NOMO-1 treated with DMSO at 0.1 percent for 48 hours (cell line): ENCODE measurements around the gene OSTN.

Experiments used
- DNase-seq: peaks from one replicate; lab custom pipeline; 2025; ENCODE audit not compliant: unreplicated experiment; lab: John Stamatoyannopoulos, UW

The OSTN gene

GRCh38 chr3:191234216-191234615, 35.2 kb downstream of the OSTN start:
- no peak for DNase-seq

DNA sequence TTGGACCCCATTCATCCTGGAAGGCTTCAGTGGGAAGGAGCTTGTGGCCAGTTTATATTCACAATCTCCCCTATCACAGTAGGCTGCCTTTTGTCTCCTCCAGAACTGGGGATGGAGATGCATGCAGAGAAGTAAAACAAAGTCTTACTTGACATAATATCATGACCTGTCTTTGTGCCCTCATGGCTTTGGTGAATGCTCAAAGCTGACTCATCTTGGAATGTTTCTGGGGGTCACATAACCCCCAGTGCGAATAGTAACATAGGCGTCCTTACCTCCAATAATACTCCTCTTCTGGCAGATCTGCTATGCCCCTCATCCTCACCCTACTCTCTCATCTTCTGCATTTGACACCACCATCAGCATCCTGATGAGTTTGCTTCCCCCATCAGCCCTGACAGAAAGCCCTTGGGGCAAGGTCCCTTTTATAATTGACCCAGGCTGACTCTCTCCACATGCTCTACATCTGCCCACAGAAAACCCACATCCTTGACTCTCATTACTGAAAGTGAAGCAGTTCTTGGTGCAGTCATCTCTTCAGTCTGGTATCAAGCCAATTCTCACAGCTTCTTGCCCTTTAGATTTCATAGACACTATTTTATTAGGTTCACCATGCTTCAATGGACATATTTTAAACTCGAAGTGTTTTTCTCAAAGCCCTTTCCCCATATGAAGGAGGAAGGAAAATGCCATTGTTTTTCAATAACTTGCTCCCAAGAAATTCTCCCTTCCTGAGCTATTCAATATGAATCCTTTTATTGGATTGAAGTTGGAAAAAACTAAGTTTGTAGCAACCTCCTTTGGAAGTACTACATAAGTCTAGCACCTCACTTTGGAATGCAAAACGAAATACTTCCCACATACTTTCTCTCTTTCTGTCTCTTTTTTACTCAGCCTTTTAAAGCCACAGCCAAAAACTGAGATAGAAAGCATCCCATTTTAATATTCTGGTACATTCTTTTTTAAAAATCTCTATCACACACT, 36.6 kb downstream of the OSTN start:
- DNase-seq = no peak

DNA sequence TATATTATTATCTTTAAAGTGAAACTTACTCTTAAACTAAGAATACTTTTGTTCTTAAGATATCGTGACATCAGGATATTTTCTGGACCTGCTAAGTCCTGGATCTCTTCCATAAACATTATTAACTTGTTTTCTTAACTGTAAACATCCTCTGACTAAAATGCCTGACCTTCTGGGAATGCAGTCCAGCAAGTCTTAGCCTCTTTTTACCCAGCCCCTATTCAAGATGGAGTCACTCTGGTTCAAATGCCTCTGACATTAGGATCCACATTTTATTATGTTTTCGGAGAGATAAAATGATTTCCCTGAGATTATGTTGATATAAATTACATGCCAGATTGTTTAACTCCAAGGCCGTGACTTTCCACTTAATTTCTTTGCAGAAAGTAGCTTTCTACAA, 37.6 kb downstream of the OSTN start:
- no peak for DNase-seq

DNA sequence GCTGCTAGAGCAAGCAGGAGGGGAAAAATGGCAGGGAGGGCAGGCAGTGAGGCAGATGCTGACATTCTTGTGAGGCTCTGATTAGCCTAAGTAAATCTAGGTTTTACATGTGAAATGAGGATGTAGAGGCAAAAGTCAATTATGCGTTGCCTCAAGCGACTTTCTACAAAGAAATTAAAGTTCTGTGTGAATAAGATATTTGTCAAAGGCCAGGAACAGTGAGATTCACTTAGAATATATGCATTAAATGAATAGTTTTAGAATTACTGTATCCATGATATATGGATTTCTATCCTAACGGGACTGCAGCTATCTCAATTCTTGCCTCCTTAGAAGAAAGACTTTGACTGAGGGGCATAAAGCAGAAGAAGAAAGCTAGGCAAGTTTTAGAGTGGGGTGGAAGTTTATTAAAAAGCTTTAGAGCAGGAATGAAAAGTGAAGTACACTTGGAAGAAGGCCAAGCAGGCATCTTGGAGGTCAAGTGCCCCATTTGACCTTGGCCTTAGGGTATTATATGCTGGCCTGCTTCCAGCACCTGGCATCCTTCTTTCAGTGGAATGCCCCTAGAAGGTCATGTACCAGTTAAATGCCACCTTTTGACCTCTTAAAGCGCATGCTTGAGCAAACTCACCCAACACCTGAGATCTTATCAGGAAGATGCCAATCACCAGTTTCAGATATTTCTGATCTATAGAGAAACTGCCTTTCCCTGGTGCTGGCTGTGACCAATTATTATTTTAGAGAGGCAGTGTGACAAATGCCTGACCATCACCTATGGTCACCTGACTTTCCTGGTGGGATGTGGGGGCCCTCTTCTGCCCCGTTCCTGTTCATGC, 38.2 kb downstream of the OSTN start:
- DNase-seq = no peak

DNA sequence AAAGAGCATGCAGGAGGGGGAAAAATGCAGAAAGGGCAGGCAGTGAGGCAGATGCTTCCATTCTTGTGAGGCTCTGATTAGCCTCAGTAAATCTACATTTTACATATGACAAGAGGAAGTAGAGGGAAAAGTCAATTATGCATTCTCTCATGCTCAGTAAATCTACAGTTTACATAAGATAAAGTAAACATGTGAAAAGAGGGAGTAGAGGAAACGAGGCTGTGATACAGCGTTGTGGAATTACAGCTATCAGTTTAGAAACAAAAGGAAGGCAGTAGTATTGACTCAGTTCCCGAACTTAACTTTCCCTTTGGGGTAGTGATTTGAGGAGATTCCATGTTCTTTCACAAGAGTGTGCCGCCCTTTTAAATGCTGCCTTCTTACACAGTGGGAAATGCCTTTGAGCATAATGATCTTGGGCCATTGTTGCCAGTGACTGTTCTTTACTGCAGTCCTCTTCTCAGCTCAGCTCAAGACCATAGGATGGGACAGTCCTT, 39.3 kb downstream of the OSTN start:
- DNase-seq = no peak

- DNase-seq = peak; percentile 19
Observed at GRCh38 chr3:191239407-191240031, 40.5 kb downstream of the OSTN start.

DNA sequence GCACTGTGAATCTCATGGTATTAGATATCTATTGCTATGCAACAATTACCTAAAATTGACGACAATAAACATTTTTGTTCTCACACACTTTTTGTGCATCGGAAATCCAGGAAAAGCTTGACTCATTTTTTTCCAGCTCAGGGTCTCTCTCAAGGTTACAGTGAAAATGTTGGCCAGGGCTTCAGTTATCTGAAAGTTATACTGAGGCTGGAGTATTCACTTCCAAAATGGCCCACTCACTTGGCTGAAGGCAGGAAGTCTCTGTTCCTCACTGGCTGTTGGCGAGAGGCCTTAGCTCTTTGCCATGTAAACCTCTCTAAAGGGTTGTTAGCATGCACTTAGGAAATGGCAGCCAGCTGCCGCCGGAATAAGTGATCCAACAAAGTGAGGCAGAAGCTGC, 41.4 kb downstream of the OSTN start:
- no peak for DNase-seq

DNA sequence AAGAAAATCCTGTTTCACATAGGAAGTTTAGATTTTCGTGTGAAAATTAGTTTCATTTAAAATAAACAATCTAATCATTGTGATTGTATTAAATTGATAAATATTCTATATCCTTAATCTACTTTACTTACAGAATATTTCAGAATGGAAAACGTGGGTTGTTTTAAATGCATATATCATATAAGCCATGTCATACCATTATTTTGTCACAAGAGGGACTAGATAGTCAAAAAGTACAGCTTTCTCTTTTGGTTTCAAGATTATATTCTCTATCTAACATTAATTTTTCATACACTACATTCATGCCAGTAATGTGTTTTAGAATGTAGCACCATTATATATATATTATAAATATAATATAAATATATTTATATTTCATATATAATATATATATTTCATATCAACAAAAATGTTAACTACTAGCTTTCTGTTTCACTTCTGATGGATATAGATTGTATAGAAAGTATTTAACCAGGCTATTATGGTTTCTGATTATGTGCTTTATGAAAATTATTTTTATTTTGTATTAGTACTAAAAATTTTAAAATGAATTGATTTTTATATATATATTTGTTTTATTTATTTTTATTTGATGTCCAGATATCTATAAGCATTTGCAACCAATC, 45.3 kb downstream of the OSTN start:
- DNase-seq = peak; percentile 55

DNA sequence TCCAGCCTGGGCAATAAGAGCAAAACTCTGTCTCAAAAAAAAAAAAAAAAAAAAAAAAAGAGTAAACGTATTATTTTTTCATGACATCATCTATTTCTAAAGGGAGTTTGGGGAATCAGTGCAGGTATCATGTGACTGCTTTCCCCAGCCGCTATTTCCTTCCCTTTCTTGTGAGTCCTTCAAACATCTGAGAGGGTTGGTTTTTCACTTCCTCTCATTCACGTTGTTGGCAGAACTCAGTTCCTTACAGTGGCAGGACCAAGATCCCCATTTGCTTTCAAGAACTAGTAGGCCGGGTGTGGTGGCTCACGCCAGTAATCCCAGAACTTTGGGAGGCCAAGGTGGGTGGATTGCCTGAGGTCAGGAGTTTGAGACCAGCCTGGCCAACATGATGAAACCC, 47.0 kb downstream of the OSTN start:
- DNase-seq = peak; percentile 100

DNA sequence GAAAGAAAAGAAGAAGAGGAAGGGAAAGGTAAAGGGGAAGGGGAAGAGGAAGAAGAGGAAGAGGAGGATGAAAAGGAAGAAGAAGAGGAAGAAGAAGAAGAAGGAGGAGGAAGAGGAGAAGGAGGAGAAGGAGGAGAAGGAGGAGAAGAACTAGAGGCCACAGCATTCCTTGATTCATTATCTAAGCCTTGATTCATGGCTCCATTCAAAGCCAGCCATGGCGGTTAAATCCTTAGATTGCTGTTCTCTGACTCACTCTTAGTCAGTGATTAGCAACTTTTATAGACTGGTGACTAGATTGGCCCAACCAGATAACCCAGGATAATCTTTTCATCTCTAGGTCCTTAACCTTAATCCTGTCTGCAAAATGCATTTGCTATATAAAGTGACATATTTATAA, 47.6 kb downstream of the OSTN start:
- no peak for DNase-seq

GRCh38 chr3:191253089-191253799, 54.2 kb downstream of the OSTN start:
- peak; percentile 31 for DNase-seq

DNA sequence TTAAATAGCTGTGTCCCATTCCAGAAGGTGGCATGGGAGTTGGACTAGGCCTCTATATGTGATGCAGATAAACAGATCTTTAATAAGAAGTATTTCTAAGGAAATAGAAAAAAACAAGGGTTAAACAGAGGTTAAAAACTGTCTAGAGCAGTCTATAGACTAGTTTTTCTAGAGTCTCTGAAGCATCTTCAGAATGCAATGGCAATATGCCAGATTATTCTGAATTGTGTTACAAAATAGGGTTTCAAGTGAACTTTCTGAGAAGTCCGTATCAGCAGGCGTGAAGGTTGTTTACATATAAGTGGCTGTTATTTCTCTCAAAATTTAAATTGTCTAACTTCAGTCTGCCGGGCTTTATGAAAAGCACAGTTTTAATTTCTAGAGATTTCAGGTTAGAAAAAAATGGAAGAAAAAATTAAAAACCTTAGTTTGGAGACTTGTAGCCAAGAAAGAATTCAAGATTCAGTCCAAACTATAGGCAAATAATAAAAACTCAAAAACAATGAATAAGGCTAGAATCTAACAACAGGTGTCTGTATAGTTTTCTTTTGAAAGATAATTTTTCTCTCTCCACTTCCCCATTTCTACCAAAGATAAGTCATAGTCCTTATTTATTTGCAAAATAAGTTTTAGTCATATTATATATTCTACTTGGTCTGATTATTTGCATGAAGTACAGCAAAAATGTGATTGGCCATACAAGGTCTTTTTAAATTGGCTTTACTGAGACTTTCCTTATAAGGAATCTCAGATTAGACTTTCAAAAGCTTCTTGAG, 55.2 kb downstream of the OSTN start:
- DNase-seq = no peak

DNA sequence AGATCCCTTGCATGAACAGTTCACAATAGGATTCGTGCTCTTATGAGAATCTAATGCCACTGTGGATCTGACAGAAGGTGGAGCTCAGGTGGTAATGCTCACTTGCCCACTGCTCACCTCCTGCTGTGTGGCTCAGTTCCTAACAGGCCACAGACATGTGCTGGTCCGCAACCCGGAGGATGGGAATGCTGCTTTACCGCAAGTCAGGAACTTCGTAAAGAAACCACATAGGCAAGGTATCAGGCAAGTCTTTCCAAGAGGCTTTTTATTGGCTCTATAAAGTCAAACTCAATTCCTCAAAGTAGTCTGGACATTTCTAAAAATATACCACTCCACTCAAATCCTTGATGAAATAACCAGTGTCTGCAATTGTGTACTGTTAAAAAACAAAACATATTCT, 56.1 kb downstream of the OSTN start:
- no peak for DNase-seq

- DNase-seq = no peak
Observed at GRCh38 chr3:191256405-191256804, 57.4 kb downstream of the OSTN start.

DNA sequence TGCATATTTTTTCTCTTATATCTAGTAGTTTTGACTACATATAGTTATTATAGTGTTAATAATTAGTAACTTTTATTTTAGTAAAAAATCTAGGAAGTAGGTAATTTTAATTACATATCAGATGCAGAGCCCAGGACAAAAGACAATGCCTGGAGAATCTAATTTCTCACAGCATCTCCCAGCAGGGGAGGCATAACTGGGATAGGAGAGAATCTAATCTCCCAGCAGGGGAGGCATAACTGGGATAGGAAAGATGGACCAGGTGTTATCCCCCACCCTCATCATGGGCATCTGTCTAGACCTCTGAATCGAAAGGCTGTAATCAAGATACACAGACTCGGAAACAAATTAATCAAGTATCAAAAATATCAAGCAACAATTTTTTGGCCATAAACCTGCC, 58.2 kb downstream of the OSTN start:
- no peak for DNase-seq

GRCh38 chr3:191259486-191259885, 60.4 kb downstream of the OSTN start:
- DNase-seq = no peak

DNA sequence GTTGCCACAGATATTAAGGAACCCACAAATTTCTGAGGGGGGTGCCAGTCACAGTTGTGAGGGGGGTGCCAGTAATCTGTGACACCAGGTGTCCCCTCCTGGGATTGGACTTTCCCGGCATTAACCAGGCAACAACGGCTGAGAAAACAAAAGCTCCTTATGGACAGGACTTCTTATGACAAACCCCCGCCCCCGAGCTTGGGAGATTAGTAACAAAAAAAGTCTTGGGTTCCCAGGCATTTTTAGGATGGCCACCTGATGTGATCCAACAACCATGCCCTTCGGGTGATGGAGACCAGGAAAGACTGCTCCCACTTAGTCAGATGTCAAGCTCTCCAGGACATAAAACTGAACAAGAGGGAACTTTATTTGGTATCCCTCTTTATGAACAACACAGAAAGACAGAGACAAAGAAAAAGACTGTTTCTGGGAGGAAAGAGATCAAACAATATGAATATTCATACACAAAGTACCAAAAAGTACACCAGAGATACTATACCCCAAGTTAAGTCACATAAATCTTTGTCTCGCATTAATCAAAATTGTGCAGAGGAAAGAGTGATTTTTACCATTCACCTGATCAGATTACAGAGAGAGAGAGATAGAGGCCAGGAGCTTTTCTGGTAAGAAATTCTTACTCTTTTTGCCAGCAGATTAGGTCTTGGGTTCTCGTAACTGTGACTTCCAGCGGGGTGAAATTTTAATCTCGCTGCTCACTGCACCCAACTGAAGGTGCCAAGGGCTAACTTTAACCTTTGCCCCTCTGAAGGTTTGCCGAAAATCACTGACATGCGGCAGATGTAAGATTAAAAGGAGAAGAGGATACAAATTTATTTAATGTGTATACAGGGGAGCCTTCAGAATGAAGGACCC, 61.6 kb downstream of the OSTN start:
- DNase-seq = no peak

GRCh38 chr3:191261304-191261638, 62.2 kb downstream of the OSTN start:
- no peak for DNase-seq

- DNase-seq = no peak
Observed at GRCh38 chr3:191262650-191263049, 63.6 kb downstream of the OSTN start.
